GM19099 (cell line): Measurements from ENCODE around the gene SHC3.

Source experiments
- POLR2A ChIP-seq: IDR thresholded peaks from 3 replicates; pipeline ENCODE4 v1.6.1; 2011; ENCODE audit warnings: low read depth; ENCODE audit not compliant: insufficient read length; ENCODE audit errors: extremely low read depth

SHC3 gene

DNA sequence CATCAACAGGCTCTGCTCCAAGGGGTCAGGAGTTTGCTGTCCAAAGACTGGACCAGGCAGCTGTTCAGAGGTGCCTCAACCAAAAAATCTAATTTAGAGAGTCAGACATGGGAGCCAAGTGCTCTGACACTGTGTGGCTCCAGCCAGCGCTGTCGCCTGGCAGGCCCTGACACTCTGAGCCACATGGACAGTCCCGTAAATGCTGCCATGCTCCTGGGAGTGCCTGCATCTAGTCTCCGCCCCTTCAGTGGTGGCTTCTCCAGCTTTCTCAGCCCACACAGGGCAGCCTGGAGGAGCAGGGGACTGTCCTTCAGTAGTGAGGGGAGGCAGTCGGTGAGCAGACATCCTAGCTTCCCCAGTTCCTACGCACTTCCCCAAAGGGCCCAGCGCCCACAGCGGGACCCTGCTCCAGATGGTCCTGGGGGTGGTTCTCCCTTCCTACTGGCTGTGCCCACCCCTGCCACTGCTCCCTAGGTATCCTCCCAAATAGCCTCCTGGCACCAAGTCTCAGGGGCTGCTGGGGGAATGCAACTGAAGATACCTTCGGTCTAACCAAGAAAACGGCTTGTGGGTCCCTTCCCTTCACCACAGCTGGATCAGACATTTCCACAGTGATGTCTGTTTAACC, 72.3 kb downstream of the SHC3 start:
- no peak for TF ChIP-seq POLR2A

GRCh38 chr9:89104821-89105220, 73.8 kb downstream of the SHC3 start:
- no peak for TF ChIP-seq POLR2A

DNA sequence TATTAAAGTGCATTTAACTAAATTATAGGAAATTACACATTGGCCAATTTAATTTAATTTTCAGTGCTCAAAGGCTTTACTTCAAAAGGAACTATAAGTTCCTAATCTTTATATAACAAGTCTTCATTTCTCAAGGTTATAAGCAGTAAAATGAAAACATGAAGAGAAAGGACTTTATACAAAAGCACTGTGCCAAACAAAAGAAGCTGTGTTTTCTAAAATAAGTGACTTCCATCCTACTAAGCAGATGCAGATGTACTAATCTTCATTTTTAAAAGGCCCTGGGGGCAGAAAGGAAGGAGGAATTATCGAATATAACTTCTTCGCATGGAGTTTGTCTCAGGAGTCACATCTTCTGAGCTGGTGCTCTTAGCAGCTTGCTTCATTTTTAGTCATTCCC, 81.4 kb downstream of the SHC3 start:
- no peak for TF ChIP-seq POLR2A

DNA sequence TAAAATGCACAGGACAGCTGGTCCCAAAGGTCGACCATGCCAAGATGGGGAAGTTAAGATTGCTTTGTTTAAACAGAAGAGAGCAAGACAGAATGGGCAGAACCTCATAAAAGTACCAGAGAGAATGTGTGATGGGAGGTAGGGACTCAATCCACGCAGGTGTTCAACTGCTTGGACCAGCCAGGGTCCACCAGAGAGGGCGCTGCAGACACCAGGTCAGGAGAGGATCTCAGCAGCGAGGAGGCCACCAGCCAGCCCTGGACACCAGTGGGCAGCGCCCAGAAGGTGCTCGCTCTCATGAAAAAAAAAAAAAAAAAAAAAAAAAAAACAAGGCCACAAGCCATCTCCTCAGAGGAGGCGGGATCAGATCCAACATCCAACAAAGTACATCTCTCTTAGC, 81.8 kb downstream of the SHC3 start:
- TF ChIP-seq POLR2A, result no peak

DNA sequence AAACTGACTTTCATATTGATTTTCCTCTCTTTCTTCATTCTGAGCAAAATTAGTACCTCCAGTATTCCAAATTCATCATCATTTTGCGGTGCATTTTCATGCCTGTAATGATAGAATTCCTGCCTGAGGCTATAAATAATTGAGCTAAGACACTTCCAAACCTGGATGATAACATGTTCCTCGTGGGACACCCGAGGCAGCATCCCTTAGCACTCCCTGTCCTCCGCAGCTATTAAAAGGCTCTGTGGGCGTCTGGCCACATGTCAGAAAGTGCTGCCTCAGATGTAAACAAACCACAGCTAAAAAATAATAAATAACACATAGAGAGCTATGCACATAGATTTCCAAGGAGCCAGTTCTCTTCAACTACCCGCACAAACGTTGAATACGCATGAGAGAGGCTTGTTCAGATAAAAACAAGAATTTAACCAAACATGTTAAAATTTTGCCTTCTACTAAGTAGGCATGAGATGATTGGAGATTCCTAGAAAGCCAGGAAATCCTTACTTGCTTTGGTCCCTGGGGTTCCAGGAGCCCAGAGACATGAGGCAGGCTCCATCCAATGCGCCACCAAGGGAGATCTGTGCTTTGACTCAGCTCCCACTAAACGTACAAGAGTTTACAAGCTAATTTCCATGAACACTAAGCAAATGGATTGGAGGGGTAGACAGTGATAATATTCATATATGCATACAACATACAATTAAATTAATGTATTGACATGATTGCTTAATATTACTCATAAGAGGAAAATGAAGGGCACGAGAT, 82.7 kb downstream of the SHC3 start:
- no peak for TF ChIP-seq POLR2A

DNA sequence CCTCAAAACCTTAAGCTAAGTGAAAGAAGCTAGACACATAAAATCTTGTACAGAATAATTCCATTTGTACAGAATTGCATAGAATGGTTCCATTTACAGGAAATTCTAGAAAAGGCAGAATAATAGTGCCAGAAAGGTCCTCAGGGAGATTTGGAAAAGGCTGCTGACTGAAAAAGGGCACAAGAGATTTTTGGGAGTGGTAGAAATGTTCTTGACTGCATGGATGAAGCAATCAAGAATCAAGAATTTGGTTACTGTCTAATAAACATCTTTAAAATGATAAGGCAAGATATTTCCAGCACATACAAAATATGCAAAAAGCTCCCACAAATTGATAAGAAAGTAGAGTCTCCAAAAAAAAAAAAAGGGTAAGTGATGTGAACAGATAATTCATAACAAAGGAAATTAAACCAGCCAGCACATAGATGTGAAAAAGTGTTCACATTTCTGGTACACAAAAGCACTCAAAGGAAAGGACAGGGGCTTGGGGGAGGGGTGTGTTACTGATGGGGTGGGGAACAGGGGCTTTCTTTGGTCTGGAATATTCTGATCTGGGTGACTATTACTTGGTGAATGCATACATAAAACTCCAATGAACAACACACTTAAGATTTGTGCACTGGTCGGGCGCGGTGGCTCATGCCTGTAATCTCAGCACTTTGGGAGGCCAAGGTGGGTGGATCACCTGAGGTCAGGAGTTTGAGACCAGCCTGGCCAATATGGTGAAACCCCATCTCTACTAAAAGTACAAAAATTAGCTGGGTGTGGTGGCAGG, 85.2 kb downstream of the SHC3 start:
- TF ChIP-seq POLR2A, result no peak

- no peak for TF ChIP-seq POLR2A
These were observed 89.4 kb downstream of the SHC3 start for GRCh38 chr9:89089176-89089575.

GRCh38 chr9:89083626-89084025, 95.0 kb downstream of the SHC3 start:
- TF ChIP-seq POLR2A, result no peak

- TF ChIP-seq POLR2A, result no peak
These were observed 98.4 kb downstream of the SHC3 start for GRCh38 chr9:89080193-89080592.

- TF ChIP-seq POLR2A, result no peak
These were observed 99.2 kb downstream of the SHC3 start for GRCh38 chr9:89079391-89079790.

DNA sequence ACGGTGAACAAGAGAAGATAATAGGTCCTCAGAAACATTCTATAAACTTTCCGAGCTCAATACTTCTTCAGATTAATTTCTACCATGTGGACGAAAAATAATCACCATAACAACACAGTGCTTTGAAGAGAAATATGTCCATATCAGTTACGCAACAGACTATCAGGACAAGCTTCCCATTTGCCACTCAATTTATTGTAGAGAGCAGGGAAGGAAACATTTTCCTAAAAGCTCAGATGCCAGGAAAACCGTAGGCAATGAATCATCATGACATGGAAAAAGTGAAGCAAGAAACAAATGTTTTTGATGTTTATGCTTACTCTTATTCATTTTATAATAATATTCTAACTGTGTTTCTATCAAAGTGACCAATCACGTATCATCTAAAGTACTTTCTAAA, 99.8 kb downstream of the SHC3 start:
- no peak for TF ChIP-seq POLR2A

GRCh38 chr9:89078421-89078820, 100.2 kb downstream of the SHC3 start:
- TF ChIP-seq POLR2A, result no peak

- no peak for TF ChIP-seq POLR2A
These were observed 101.1 kb downstream of the SHC3 start for GRCh38 chr9:89077519-89077918.

- TF ChIP-seq POLR2A, result no peak
These were observed 105.2 kb downstream of the SHC3 start for GRCh38 chr9:89073397-89073796.

- no peak for TF ChIP-seq POLR2A
These were observed 107.0 kb downstream of the SHC3 start for GRCh38 chr9:89071591-89071990.

DNA sequence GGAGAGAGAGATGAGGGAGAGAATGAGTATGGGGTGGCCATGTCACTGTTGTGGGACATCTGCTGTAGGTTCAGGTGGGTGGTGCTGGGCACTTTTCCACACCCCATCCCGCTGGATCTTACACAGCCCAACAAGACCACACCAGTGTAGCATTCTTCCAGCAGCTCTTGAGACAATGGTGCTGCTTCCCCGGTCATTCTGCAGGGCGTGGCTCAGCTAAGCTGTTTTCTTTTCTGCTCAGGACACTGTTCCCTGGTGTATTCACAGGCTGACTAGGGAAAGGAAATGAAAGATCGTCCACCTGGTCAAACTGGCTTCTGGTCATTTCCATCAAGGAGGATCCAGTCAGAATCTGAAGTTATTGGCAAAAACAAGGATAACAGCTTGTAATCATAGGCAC, 111.8 kb downstream of the SHC3 start:
- TF ChIP-seq POLR2A, result no peak
